HG02840 (cell line): ENCODE data around the gene SSC5D.

ENCODE experiments used
- ATAC-seq: cut with Tn5 transposase; IDR thresholded peaks from one replicate; pipeline ENCODE4 v1.9.1; 2021; ENCODE audit warnings: mild to moderate bottlenecking, moderate library complexity, moderate number of reproducible peaks; ENCODE audit not compliant: unreplicated experiment, low FRiP score

Gene SSC5D

GRCh38 chr19:55550321-55550650, 62.0 kb downstream of the SSC5D start:
- no peak for ATAC-seq

- ATAC-seq = no peak
Observed at GRCh38 chr19:55552206-55552605, 64.0 kb downstream of the SSC5D start.

GRCh38 chr19:55552620-55553019, 64.4 kb downstream of the SSC5D start:
- ATAC-seq = no peak

GRCh38 chr19:55553217-55554182, 65.3 kb downstream of the SSC5D start:
- ATAC-seq = no peak

GRCh38 chr19:55554302-55554701, 66.1 kb downstream of the SSC5D start:
- no peak for ATAC-seq

GRCh38 chr19:55554741-55555152, 66.5 kb downstream of the SSC5D start:
- no peak for ATAC-seq

- ATAC-seq = no peak
Observed at GRCh38 chr19:55559684-55560083, 71.4 kb downstream of the SSC5D start.

- no peak for ATAC-seq
Observed at GRCh38 chr19:55563261-55563690, 75.0 kb downstream of the SSC5D start.

- no peak for ATAC-seq
Observed at GRCh38 chr19:55566823-55567222, 78.6 kb downstream of the SSC5D start.

GRCh38 chr19:55567708-55568328, 79.6 kb downstream of the SSC5D start:
- no peak for ATAC-seq
